Measurements from ENCODE around the gene CDH4.

The CDH4 gene

DNA sequence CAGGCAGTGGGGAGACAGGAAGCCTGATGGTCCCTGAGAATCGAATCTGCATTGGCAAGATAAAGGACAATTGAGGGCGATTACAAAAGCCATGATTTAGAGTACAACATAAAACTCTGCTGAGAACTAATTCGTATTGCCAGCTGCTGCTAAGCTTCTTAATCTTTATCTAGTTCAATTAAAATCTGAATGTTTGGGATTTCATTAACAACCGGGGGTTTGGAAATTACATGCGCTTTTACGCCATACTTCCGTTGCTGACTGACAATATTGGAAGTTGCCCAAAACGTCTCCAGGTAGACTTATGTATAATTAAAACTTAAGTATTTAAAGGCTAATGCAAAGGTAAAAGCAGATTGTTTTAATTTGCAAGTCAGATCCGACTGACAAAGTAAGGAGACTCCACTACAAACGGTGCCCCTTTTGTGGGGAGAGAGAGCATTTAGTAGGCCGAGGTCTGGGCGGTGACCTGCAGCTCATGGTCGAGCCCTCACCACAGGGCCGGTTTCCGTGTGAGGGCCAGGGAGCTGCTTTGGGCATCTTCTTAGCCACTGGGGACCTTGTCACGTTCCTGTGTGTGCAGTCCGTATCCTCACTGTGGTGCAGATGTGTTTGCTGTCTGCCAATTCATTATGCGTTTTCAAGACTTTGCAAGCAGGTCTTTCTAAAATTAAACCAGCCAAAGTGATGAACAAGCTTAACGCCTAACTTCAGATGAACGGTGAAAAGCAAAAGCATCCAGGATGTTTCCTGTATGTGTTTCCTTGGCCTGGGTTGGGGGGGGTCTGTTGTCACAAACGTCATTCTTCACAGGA is 49.9 kb downstream of the CDH4 start:
- no peak overlapping the region for H3K4me3 ChIP-seq (replicated peaks; ENCODE audit: insufficient read depth, low read length)
- no peak for TF ChIP-seq SPI1 (IDR thresholded peaks at IDR 0.05; ENCODE audit: borderline replicate concordance, low read depth)
- TF ChIP-seq, protein P1, sequence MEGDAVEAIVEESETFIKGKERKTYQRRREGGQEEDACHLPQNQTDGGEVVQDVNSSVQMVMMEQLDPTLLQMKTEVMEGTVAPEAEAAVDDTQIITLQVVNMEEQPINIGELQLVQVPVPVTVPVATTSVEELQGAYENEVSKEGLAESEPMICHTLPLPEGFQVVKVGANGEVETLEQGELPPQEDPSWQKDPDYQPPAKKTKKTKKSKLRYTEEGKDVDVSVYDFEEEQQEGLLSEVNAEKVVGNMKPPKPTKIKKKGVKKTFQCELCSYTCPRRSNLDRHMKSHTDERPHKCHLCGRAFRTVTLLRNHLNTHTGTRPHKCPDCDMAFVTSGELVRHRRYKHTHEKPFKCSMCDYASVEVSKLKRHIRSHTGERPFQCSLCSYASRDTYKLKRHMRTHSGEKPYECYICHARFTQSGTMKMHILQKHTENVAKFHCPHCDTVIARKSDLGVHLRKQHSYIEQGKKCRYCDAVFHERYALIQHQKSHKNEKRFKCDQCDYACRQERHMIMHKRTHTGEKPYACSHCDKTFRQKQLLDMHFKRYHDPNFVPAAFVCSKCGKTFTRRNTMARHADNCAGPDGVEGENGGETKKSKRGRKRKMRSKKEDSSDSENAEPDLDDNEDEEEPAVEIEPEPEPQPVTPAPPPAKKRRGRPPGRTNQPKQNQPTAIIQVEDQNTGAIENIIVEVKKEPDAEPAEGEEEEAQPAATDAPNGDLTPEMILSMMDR (IDR thresholded peaks at IDR 0.05; ENCODE audit: insufficient read depth, low read length), result no peak
- no peak for TF ChIP-seq GABPA (IDR thresholded peaks at IDR 0.05; ENCODE audit: low read depth)
- TF ChIP-seq, protein P2, sequence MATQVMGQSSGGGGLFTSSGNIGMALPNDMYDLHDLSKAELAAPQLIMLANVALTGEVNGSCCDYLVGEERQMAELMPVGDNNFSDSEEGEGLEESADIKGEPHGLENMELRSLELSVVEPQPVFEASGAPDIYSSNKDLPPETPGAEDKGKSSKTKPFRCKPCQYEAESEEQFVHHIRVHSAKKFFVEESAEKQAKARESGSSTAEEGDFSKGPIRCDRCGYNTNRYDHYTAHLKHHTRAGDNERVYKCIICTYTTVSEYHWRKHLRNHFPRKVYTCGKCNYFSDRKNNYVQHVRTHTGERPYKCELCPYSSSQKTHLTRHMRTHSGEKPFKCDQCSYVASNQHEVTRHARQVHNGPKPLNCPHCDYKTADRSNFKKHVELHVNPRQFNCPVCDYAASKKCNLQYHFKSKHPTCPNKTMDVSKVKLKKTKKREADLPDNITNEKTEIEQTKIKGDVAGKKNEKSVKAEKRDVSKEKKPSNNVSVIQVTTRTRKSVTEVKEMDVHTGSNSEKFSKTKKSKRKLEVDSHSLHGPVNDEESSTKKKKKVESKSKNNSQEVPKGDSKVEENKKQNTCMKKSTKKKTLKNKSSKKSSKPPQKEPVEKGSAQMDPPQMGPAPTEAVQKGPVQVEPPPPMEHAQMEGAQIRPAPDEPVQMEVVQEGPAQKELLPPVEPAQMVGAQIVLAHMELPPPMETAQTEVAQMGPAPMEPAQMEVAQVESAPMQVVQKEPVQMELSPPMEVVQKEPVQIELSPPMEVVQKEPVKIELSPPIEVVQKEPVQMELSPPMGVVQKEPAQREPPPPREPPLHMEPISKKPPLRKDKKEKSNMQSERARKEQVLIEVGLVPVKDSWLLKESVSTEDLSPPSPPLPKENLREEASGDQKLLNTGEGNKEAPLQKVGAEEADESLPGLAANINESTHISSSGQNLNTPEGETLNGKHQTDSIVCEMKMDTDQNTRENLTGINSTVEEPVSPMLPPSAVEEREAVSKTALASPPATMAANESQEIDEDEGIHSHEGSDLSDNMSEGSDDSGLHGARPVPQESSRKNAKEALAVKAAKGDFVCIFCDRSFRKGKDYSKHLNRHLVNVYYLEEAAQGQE (IDR thresholded peaks at IDR 0.05; ENCODE audit: insufficient replicate concordance, low read depth), result no peak
- H3K27me3 ChIP-seq (ENCODE audit: insufficient read depth, poor library complexity, severe bottlenecking), result no peaks in the 10 kb centered on the region
- no peak overlapping the region for H3K27ac ChIP-seq (replicated peaks)
- no peak for DNase-seq (ENCODE audit: low read depth in 1 of 2, low spot score in 1 of 2)

- Histone ChIP-seq H3K4me3 (replicated peaks; ENCODE audit: insufficient read depth, low read length) (no peak overlapping the region), H3K27ac (replicated peaks) (no peak overlapping the region), H3K27me3 (ENCODE audit: insufficient read depth, poor library complexity, severe bottlenecking) (no peaks in the 10 kb centered on the region)
- no peak for DNase-seq (ENCODE audit: low read depth in 1 of 2, low spot score in 1 of 2)
- TF ChIP-seq, protein P2 (IDR thresholded peaks at IDR 0.05; ENCODE audit: insufficient replicate concordance, low read depth), result no peak
- TF ChIP-seq SPI1 (IDR thresholded peaks at IDR 0.05; ENCODE audit: borderline replicate concordance, low read depth), result no peak
- TF ChIP-seq POLR2AphosphoS5 (IDR thresholded peaks at IDR 0.05; ENCODE audit: low read depth), result no peak
- TF ChIP-seq, protein P1 (IDR thresholded peaks at IDR 0.05; ENCODE audit: insufficient read depth, low read length), result no peak
These were observed 51.2 kb downstream of the CDH4 start for GRCh38 chr20:61303217-61303616.

- H3K27ac ChIP-seq (replicated peaks), result no peak overlapping the region
These were observed 51.6 kb downstream of the CDH4 start for GRCh38 chr20:61303675-61304074.

More at GRCh38 chr20:61303675-61304074, 51.6 kb downstream of the CDH4 start:
- Histone ChIP-seq H3K27me3 (ENCODE audit: insufficient read depth, poor library complexity, severe bottlenecking) (no peaks in the 10 kb centered on the region), H3K4me3 (replicated peaks; ENCODE audit: insufficient read depth, low read length) (no peak overlapping the region)
- no peak for TF ChIP-seq POLR2AphosphoS5 (IDR thresholded peaks at IDR 0.05; ENCODE audit: low read depth)
- TF ChIP-seq, protein P2 (IDR thresholded peaks at IDR 0.05; ENCODE audit: insufficient replicate concordance, low read depth), result no peak
- no peak for TF ChIP-seq GABPA (IDR thresholded peaks at IDR 0.05; ENCODE audit: low read depth)
- TF ChIP-seq SPI1 (IDR thresholded peaks at IDR 0.05; ENCODE audit: borderline replicate concordance, low read depth), result no peak
- TF ChIP-seq, protein P1 (IDR thresholded peaks at IDR 0.05; ENCODE audit: insufficient read depth, low read length), result no peak
- DNase-seq (ENCODE audit: low read depth in 1 of 2, low spot score in 1 of 2), result no peak
